GM19438 (cell line): Measurements from ENCODE around the gene ZNF174.

Source experiments
- ATAC-seq: cut with Tn5 transposase; IDR thresholded peaks from one replicate; pipeline ENCODE4 v1.9.1; 2021; ENCODE audit warnings: low read depth; ENCODE audit not compliant: unreplicated experiment

The ZNF174 gene

GRCh38 chr16:3443108-3444031, 42.4 kb downstream of the ZNF174 start, which contains the start of the genes NAA60 and ZNF597:
NAA60 (plus strand) TSS chr16:3443680; CDS start chr16:3476228, 32,548 bp downstream.
ZNF597 (minus strand) TSS chr16:3443504; CDS start chr16:3443153, 351 bp downstream.
- peak; percentile 81 for ATAC-seq

GRCh38 chr16:3444032-3444388, 43.0 kb downstream of the ZNF174 start:
- ATAC-seq = no peak

DNA sequence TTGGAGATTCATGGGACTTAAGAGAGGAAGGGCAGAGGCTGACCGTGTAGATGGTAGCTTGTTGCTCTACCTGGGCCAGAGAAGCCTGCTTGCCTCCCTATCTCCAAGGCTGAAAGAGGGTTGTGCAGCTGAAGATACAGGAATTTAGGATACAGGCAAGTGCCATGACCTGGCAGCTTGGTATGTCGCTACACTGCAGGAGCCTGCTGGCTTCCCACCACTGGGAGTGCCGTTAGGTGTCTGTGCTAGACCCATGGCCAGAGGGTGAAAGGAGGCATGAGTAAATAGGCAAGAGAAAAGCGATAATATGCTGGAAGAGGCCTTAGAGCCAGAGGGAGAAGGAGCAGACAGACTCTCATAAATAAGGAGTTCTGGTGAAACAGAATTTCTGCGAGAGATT, 53.1 kb downstream of the ZNF174 start:
- no peak for ATAC-seq

DNA sequence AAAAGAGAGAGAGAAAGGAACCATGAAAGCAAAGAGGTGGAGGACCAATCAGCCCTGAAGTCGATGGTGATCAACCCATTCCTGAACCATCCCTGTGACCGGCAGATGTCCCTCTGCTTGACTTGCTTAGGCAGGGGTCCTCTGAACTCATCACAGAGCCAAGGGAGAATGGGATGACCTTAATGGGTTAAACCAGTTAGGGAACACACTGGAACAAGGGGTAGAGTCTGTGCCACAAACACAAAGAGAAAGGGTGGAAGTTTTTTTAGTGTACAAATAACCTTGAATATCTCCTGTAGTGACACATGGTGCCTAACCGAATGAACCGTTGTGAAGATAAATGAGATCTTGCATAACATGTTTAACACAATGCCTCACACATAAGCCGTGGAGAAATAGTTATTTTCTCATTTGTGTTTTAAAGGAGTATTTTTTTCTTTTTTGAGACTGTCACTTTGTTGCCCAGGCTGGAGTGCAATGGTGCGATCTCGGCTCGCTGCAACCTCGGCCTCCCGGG, 53.7 kb downstream of the ZNF174 start:
- no peak for ATAC-seq

DNA sequence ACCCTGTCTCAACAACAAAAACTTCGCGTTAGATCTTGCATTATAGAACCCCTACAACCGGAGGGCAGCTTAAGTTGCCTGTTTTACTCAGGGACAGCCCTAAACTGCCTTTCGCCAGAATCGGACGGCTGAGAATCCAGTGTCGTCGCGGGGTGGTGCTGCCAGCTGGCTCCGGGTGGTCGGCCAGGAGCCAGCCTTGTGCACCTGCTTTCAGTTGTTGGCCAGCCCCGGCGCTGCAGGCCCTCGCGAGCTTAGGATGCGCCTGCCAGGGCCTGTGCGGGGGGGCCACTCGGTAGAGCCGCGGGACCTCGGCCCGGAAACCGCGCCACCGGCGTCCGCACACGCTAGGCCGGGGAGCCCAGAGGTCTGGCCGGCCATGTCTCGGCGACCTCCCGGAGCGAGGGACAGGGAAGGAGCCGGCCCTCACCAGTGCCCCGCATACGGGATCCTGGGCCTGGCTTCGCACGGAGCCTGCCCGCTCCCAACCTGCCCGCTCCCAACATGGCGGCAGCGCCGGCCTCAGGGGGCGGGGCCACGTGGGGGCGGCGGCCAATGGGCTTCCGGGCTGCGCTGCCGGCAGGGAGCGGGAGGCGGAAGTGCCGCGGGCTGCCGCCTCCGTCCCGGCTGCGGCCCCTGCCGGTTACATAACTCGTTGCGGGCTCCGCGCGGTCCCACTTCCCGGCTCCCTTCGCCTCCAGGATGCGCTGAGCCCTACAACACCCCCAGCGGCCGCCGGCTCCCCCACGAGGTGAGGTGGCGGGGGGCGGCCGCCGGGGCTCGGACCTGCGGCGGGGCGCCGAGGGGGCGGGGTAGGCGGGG, 56.6 kb downstream of the ZNF174 start:
- peak; percentile 68 for ATAC-seq

GRCh38 chr16:3458278-3458851, 57.4 kb downstream of the ZNF174 start:
- ATAC-seq = peak; percentile 6

GRCh38 chr16:3458852-3459361, 57.9 kb downstream of the ZNF174 start:
- peak; percentile 45 for ATAC-seq
